GM10847 (cell line): Measurements from ENCODE around the gene ELOVL6.

Experiments used
- POLR2A ChIP-seq: IDR thresholded peaks from 2 replicates; pipeline ENCODE4 v1.6.1; 2011; ENCODE audit not compliant: insufficient read length; ENCODE audit errors: extremely low read depth

Gene ELOVL6, protein sequence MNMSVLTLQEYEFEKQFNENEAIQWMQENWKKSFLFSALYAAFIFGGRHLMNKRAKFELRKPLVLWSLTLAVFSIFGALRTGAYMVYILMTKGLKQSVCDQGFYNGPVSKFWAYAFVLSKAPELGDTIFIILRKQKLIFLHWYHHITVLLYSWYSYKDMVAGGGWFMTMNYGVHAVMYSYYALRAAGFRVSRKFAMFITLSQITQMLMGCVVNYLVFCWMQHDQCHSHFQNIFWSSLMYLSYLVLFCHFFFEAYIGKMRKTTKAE

DNA sequence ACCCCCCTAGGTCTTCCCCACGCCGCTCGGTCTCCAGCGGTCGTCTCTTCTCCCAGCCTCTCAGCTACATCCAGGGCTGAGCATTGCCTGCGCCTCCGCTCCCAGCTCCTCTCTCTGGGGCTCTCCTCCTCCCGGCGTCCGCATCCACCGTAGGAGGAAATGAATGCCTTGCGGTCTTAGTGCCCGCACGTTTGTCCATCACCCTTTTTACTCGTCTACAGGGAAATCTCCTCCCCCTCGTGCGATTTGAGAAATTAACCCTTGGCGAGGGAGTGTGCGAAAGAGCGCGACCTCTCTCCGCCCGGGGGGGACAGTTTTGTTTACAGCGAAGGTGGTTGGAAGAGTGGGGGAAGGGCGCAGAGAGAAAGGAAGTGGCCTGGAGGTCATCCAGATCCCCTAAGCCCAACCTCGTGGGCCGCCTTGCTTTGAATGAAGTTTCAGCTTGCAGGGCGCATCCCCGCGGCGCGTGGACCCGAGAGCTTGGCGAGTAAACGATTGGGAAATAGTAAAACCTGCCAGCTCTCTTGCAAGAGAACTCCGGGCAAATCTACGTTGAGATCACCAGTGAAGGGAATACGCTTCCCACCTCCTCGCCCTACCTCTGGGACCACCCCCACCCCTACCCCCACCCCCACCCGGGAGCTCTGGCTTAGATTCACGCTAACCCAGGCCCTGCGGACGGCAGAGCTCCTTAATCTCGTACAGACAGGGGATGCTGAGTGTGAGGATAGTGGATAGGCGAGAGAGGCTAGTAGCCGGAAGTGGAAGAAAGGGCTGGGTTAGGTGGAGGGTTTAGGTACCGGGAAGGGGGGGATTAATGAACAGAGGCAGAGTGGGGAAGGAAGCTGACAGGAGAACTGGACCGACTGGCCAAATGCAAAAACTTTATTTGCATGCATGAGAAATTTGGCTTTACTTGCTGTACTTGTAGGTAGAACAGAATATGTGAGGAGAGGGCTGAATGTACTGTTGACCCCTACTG, at the start of gene ELOVL6:
ELOVL6 (minus strand) TSS at position 181 of the 982 bp plus-strand sequence. CDS start 280 bp downstream, outside the sequence.
- TF ChIP-seq POLR2A, result no peak

- TF ChIP-seq POLR2A, result no peak
Observed at GRCh38 chr4:110248100-110248499, 49.7 kb upstream of the ELOVL6 start.

DNA sequence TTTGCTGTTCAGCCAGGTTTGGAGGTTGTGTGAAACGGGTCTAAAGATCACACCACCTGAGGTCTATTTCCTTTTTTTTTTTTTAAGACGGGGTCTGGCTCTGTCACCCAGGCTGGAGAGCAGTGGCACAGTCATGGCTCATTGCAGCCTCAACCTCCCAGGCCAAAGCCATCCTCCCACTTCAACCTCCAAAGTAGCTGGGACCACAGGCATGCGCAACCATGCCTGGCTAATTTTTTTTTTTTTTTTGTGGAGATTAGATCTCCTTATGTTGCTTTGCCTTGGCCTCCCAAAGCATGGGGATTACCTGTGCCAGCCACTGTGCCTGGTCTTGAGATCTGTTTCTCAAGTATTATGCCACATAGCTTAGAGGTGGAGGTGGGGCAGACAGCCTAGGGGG, 49.2 kb upstream of the ELOVL6 start:
- no peak for TF ChIP-seq POLR2A

DNA sequence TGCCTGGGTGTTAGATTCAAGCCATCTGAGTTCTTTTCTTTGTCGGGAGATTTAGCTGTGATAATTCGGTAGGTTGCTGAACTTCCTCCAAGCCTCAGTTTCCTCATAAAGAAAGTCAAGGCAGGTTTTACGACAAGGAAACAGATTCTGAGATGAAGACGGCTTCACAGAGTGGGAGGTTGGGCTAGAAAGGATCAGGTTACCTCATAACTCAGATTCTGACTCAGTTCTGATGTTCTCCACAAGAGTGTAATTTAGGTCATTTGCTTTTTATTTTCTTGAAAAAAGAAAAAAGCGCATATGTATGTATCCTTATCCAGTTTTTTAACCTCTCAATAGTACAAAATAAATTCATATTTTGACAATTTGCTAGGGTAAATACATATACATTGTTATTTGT, 47.2 kb upstream of the ELOVL6 start:
- TF ChIP-seq POLR2A, result no peak

DNA sequence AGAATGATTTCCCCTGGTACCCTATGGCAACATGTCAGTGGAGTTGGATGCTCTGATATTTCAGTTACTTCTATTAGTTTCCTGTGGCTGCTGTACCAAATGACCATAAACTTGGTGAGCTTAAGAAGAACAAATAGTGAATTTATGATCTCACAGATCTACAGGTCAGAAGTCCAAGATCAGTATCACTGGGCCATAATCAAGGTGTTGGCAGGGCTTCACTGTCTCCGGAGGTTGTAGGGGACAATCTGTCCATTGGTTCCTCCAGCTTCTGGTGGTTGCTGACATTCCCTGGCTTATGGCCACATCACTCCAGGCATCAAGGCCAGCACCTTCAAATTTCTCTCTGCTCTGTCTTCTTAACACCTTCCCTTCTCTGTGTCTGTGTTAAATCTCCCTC, 37.9 kb upstream of the ELOVL6 start:
- no peak for TF ChIP-seq POLR2A

GRCh38 chr4:110231869-110232268, 33.5 kb upstream of the ELOVL6 start:
- no peak for TF ChIP-seq POLR2A

GRCh38 chr4:110229266-110229665, 30.9 kb upstream of the ELOVL6 start:
- TF ChIP-seq POLR2A, result no peak

DNA sequence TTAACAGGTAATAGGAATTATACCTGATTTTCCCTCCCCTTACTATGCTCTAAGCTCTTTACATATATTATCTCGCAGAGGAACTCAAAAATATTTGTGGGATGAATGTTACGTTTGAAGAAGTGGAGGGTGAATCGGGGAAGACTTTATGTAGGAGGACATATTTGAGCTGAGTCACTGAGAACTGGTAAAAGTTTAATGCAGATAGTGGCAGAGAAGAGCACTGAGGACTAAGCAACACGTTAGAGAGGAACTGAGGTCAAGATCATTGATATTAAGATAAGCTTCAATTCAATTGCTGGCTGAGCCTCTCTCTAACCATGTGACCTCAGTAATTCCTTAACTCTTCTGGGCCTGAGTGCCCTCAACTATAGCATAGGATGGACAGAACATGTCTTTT, 26.4 kb upstream of the ELOVL6 start:
- no peak for TF ChIP-seq POLR2A

- TF ChIP-seq POLR2A, result no peak
Observed at GRCh38 chr4:110224142-110224541, 25.7 kb upstream of the ELOVL6 start.

DNA sequence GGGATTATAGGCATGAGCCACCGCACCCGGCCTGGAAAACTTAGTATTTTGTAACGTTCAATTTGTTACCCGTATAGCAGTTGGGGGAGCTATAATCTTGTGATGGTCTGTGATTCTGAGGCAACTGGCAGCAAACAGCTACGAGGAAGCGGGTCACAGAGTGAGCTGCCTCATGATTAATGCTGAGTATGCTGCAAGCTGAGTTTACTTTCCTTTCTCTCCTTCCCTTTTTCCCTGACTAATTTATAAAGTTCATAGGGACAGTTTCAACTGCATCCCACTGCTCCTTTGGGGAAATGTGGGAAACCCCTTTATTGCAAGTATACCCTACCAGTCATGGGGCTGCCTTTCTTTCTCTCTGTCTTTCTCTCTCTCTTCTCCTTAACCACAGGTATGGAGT, 17.7 kb upstream of the ELOVL6 start:
- no peak for TF ChIP-seq POLR2A

DNA sequence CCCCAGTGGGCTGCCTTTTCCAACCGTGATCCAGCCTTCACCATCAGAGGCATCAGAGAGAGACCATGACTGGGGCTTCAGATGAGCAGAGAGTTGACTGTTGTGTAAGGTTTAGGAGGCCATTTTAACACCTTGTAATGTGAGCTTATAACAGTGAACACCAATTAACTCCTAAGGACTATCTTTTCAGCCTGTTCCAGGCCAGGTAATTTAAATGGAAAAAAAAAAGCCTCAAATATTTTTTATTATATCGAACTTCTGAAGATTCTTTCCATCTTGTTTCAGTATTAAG, 13.3 kb upstream of the ELOVL6 start:
- no peak for TF ChIP-seq POLR2A

DNA sequence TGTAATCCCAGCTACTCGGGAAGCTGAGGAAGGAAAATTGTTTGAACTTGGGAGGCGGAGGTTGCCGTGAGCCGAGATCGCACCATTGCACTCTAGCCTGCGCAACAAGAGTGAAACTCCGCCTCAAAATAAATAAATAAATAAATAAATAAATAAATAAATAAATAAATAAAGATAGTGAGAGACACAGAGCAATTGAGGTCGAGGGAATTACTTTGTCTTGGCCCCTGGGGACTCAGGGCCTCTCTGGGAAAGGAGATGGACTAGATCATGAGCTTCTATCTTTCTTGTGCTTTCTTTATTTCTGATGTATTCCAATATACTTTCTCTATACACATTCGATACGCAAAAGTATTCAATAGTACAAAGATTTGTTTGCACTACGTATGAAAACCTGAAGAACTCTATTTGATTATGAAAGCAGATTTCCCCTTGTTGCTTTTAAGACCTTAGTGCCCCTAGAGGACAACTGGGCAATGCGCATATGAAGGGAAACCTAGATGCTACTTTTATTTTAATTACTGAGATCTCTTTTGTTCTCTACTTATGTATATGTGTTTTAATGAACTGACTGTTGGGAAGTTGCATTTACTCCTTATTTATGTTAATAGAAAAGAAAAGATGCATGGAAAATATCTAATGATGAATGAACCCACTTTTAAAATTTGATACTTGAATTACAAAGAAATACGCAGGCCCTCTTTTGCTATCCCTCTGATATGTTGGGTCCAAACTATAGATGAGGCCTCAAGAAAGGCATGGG, 12.8 kb upstream of the ELOVL6 start:
- no peak for TF ChIP-seq POLR2A

DNA sequence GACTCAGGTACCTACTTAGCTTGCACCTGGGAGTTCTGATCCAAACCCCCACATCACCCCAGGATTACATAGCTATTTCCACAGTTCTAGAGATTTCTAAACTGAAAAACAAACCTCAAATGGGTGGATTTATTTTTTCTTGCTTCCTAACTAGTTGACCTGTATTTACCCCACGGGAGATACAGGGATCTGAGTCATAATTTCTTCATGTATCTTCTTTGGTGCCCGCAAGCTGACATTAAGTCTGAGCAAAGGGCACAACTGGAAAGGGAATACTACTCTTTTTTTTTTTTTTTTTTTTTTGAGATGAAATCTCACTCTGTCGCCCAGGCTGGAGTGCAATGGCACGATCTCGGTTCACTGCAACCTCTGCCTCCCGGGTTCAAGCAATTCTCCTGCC, 10.0 kb upstream of the ELOVL6 start:
- TF ChIP-seq POLR2A, result no peak

DNA sequence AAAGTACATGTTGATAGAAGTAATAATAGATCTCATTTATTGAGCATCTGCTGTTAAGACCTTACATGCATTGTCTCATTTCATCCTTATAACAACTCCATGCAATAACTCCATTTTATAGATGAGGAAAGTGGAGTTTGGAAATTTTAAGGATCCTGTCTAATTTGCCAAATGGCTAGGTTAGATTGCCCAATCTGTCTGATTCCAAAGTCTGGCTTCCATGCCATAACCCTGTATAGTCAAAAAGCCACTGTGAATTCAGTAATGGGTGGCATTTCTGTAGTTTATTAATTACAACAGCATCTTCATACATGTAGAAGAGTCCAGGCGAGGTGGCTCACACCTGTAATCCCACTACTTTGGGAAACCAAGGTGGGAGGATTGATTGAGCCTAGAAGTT, 8.8 kb upstream of the ELOVL6 start:
- no peak for TF ChIP-seq POLR2A

DNA sequence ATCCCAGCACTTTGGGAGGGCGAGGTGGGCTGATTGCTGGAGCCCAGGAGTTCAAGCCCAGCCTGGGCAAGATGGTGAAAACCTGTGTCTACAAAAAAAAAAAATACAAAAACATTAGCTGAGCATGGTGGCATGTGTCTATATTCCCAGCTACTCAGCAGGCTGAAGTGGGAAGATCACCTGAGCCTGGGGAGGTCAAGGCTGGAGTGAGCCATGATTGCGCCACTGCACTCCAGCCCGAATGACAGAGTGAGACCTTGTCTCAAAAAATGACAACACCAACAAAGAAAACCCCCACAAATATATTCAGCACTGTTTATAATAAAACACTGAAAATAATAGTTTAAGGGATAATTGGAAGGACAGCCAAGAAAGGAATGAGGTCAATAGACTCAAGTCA, 3.6 kb upstream of the ELOVL6 start:
- no peak for TF ChIP-seq POLR2A

DNA sequence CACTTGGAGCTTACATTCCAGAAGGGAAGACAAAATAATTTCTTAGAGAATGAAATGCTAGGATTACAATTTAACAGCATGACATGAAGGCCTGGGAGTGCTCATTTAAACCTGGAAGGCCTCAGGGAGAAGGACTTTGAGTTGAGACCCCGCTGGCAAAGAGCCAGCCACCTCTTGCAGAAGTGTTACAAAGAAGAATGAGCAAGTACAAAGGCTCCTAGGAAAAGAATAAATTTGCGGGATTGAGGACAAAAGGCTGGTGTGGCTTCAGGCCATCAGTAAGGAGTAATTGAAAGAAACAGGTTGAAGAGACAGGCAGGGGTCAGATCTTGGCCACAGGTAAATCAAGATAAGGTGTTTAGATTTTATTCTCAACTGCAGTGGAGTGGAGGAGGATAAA, 3.1 kb upstream of the ELOVL6 start:
- no peak for TF ChIP-seq POLR2A
